GM19099 (cell line): Measurements from ENCODE around the gene ARHGAP18.

Experiments
- POLR2A ChIP-seq: IDR thresholded peaks from 3 replicates; pipeline ENCODE4 v1.6.1; 2011; ENCODE audit warnings: low read depth; ENCODE audit not compliant: insufficient read length; ENCODE audit errors: extremely low read depth

The ARHGAP18 gene

DNA sequence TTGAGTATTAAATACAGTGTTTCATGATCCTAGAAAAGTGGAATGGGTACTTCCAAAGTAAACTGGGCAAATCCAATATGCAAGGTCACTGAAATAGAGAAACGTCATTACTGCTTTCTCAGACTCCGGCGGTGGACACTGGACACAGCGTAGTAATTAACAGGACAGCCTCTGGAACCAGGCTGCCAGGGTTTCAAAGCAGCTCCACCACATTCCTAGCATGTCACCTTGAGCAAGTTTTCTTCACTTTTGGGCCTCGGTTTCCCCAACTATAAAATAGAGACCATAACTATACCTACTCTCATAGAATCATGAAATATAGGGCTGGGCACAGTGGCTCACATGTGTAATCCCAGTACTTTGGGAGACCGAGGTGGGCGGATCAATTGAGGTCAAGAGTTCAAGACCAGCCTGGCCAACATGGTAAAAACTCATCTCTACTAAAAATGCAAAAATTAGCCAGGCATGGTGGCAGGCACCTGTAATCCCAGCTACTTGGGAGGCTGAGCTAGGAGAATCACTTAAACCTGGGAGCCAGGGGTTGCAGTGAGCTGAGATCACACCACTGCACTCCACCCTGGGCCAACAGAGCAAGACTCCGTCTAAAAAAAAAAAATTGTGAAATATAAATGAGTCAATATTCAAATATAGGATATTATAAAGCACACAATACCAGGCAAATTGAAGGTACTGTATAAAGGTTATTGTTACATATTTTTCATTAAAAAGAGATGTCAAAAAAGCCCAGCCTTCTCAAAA, 24.9 kb downstream of the ARHGAP18 start:
- no peak for TF ChIP-seq POLR2A

DNA sequence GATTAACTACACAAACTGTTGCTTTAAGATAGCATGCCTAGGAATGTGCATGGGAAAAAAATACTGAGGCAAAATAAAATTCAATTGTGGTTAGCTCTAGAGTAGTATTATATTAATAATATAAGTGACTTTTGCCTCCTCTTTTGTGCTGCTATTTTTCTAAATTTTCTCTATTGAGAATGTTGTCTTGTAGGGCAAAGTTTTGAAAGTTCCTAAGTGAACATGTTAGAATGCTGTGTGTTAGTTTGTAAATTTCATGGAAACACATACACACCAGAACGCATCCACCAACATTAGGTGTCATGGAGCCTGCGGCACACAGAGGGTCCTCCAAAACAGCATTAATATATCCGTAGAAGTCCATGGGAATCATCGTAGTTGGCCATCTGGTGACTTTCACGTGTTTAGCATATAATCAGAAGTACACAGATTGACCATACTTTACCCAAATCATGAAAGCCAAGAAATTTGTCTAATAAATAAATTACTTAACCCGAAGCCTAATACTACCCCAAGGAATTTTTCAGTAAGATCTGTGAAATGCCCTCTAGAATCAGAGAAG, 25.6 kb downstream of the ARHGAP18 start:
- TF ChIP-seq POLR2A = peak; percentile 20

GRCh38 chr6:129683601-129684322, 26.2 kb downstream of the ARHGAP18 start:
- TF ChIP-seq POLR2A = peak; percentile 47

DNA sequence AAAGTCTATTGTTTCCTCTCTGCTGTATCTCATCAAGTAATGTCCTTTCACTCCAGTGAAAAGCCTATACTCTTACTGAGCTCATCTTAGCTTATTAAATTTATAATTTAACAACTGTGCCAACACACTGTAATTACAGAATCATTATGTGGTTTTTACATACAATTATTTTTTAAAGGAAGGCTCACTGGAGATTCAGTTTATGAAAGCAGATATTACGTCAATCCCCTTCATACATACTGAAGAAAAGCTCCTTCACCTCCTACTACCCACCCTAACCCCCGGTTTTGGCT, 28.1 kb downstream of the ARHGAP18 start:
- no peak for TF ChIP-seq POLR2A

- no peak for TF ChIP-seq POLR2A
These were observed 29.3 kb downstream of the ARHGAP18 start for GRCh38 chr6:129680633-129681032.

GRCh38 chr6:129679758-129680157, 30.2 kb downstream of the ARHGAP18 start:
- TF ChIP-seq POLR2A = no peak

- no peak for TF ChIP-seq POLR2A
These were observed 30.7 kb downstream of the ARHGAP18 start for GRCh38 chr6:129679275-129679674.

- no peak for TF ChIP-seq POLR2A
These were observed 31.5 kb downstream of the ARHGAP18 start for GRCh38 chr6:129678463-129678862.

GRCh38 chr6:129677620-129678325, 32.2 kb downstream of the ARHGAP18 start:
- no peak for TF ChIP-seq POLR2A

DNA sequence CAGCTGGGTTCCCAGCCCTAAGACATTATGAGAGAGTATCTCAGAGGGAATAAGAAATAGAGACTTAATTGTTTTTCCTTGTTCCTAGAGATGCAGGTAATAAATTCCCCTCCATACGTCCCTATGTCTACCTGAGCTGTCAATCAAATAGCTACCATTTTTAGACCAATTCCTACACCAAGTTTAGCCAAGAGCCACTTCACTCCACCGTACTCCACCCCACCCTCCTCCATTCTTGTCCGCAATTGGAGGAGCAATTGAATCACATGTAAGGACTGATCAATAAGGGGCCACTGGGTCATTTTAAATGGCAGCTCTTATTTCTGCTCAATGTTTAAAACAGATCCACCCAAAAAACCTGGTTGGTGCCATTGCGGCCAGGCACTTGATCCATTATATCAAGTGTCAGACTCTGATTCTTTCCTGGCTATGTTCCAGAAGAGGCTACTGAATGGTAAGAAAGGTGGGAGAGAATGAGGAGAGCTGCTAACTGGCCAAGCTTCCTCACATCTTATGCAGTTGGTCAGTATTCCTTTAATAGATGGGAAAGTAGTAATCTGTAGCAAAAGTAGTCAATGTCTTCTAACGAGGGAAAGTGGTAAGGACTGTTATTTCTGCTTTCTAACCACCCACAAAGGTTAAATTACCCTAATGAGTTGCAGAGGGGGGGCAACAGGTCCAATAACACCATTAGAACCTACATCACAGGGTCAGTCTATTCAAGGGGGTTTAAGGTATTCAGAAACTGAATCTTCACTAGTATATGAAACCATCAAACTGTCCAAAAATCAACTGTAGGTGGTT, 34.1 kb downstream of the ARHGAP18 start:
- TF ChIP-seq POLR2A = no peak

DNA sequence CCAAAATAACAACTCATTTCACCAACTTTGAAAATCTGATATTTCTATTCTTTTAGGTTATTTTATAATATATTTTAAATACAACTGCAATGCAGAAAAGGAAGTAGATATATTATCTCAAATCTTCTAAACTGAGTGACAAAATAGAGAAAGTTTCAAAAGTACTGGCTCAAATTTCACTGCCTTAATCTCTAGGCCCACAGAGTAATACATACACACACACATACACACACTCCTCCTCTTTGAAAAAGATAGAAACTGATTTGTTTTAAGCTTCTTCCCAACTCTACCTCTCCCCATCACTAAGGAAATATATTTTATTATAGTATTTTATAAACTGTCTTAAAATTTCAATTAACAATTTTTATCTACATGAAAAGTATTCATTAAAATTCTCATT, 36.2 kb downstream of the ARHGAP18 start:
- no peak for TF ChIP-seq POLR2A

DNA sequence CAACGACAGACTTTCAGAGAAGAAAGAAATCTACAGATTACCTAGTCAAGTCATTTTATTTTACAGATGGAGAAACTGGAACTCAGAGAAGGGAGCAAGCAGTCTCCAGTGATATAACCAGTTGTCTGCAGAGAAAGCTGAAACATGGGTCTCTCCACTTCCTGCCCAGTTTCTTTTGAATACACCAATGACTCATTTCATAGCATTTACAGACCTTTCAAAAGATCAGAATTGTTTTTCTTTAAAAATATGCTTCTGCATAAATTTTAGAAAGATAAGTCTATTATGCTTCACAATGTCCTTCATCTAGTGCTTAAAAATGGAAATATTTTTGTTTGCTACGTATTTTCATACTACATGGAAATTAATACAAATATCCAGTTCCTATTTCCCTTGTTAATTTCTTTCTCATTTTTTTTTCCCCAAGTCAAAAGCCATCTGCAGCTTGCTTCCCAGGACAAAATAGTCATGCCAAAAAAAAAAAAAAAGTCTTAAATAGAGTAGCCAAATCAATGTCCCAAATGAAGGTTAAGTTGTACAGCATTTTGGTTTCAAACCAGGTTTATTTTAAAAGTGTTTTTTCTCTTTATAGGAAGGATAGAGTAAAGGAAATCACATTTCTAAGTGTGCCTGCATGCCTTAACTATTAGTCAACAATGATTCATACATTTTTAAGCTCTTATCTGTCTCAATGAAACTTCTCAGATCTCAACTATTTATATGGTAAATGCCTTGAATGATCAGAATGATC, 36.9 kb downstream of the ARHGAP18 start:
- no peak for TF ChIP-seq POLR2A

GRCh38 chr6:129672341-129672682, 37.7 kb downstream of the ARHGAP18 start:
- TF ChIP-seq POLR2A = no peak
